NCI-H2227 (cell line): ENCODE measurements around the gene MSI2.
A peak's percentile ranks its signal among the peaks of the same experiment; 100 is the strongest.

ENCODE experiments used
- DNase-seq: peaks from one replicate; lab custom pipeline; 2025; ENCODE audit not compliant: unreplicated experiment; lab: John Stamatoyannopoulos, UW

The MSI2 gene

GRCh38 chr17:57468932-57469775 lies 212.8 kb downstream of the MSI2 start:
- DNase-seq = no peak

GRCh38 chr17:57470906-57471305 lies 214.6 kb downstream of the MSI2 start:
- DNase-seq = no peak

GRCh38 chr17:57471868-57472368 lies 215.6 kb downstream of the MSI2 start:
- DNase-seq = peak; percentile 93

GRCh38 chr17:57475796-57476195 lies 219.5 kb downstream of the MSI2 start:
- no peak for DNase-seq

- no peak for DNase-seq
Observed at GRCh38 chr17:57477522-57478362, 221.4 kb downstream of the MSI2 start.

- no peak for DNase-seq
Observed at GRCh38 chr17:57478478-57479250, 222.3 kb downstream of the MSI2 start.

- DNase-seq = no peak
Observed at GRCh38 chr17:57480438-57481196, 224.3 kb downstream of the MSI2 start.

GRCh38 chr17:57481910-57482391 lies 225.6 kb downstream of the MSI2 start:
- no peak for DNase-seq

- no peak for DNase-seq
Observed at GRCh38 chr17:57482657-57483056, 226.3 kb downstream of the MSI2 start.

- DNase-seq = no peak
Observed at GRCh38 chr17:57484081-57484666, 227.9 kb downstream of the MSI2 start.

GRCh38 chr17:57484826-57485565 lies 228.7 kb downstream of the MSI2 start:
- no peak for DNase-seq

- no peak for DNase-seq
Observed at GRCh38 chr17:57485566-57485865, 229.2 kb downstream of the MSI2 start.

- DNase-seq = no peak
Observed at GRCh38 chr17:57485916-57486881, 229.9 kb downstream of the MSI2 start.

- no peak for DNase-seq
Observed at GRCh38 chr17:57486882-57487301, 230.6 kb downstream of the MSI2 start.

- no peak for DNase-seq
Observed at GRCh38 chr17:57487573-57487972, 231.2 kb downstream of the MSI2 start.

- no peak for DNase-seq
Observed at GRCh38 chr17:57488856-57489255, 232.5 kb downstream of the MSI2 start.

- no peak for DNase-seq
Observed at GRCh38 chr17:57489321-57489720, 233.0 kb downstream of the MSI2 start.
